ENCODE results near the gene AQP1.

AQP1 gene

DNA sequence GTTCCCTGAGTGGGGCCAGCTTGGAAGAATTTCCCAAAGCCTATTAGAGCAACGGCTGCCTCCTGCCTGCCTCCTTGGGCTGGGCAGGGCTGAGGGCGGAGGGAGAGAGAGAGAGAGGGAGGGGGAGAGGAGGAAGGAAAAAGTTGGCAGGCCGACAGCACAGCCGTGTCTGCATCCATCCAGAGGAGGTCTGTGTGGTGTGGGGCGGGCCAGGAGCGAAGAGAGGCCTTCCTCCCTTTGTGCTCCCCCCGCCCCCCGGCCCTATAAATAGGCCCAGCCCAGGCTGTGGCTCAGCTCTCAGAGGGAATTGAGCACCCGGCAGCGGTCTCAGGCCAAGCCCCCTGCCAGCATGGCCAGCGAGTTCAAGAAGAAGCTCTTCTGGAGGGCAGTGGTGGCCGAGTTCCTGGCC is at the start of gene AQP1:
TSS of gene AQP1 (plus strand) at position 293 of the 409 bp plus-strand sequence. CDS start at position 350, 57 bp downstream.
- DNase-seq (ENCODE audit: low read depth): peak; percentile 53
- no peak within 1 kb of the TSS for H3K4me3 ChIP-seq (ENCODE audit: low read depth, low read length)
- TF ChIP-seq, protein P1, sequence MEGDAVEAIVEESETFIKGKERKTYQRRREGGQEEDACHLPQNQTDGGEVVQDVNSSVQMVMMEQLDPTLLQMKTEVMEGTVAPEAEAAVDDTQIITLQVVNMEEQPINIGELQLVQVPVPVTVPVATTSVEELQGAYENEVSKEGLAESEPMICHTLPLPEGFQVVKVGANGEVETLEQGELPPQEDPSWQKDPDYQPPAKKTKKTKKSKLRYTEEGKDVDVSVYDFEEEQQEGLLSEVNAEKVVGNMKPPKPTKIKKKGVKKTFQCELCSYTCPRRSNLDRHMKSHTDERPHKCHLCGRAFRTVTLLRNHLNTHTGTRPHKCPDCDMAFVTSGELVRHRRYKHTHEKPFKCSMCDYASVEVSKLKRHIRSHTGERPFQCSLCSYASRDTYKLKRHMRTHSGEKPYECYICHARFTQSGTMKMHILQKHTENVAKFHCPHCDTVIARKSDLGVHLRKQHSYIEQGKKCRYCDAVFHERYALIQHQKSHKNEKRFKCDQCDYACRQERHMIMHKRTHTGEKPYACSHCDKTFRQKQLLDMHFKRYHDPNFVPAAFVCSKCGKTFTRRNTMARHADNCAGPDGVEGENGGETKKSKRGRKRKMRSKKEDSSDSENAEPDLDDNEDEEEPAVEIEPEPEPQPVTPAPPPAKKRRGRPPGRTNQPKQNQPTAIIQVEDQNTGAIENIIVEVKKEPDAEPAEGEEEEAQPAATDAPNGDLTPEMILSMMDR (conservative IDR thresholded peaks at IDR 0.05; ENCODE audit: low read depth, low read length): no peak

DNA sequence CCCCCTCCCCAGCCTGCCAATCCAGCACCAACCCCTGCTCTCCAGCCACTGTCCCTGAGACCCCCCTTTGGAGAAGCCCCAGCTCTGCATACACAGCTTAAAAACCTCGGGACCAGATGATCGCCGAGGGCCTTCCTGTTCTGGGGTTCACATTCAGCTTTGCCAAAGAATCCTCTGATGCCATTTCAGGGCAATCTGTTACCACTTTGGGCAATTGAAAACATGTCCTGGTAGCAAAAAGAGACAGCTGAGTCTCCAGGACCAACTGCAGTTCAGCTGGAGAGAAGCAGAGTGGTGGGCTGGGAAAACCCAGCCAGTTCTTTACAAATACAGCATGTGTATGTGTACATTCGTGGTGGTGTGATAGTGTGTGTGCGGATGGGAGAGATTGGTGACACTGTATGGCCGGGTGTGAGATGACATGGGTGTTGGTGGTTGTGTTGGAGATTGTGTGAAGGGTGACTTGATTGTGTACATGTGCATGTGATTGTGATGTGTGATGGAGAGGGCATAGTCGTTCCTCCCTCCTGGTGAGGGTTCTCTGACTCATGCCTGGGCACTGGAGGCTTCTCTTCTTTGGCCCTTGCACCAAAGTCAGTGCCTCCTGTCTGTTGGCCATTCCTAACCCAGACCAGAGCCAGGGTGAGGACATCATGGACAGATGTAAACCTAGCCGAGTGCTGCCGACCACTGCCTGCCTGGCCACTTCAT is 48.5 kb upstream of the AQP1 start:
- no peak for DNase-seq (ENCODE audit: low read depth)
- TF ChIP-seq, protein P1 (conservative IDR thresholded peaks at IDR 0.05; ENCODE audit: low read depth, low read length): no peak

DNA sequence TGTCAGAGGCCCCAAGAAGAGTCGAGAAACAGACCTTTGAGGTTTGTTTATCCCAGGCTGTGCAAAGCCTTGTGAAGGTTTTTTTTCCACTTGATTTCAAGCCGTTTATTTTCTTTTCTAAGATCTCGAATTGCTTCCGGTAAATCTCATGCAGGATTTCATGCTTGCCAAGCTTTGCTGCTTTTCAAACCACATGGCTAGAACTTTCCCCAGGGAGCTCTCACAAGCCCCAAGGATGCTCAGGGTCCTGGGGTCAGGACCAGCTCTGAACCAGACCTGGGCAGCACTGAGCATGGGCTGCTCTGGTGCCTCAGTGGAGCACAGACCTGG is 48.0 kb upstream of the AQP1 start:
- TF ChIP-seq, protein P1 (conservative IDR thresholded peaks at IDR 0.05; ENCODE audit: low read depth, low read length): no peak
- peak; percentile 87 for DNase-seq (ENCODE audit: low read depth)
- H3K4me3 ChIP-seq (ENCODE audit: low read depth, low read length): no peak overlapping the region

More for the DNA sequence above, 48.5 kb upstream of the AQP1 start:
- H3K4me3 ChIP-seq (ENCODE audit: low read depth, low read length): no peak overlapping the region

DNA sequence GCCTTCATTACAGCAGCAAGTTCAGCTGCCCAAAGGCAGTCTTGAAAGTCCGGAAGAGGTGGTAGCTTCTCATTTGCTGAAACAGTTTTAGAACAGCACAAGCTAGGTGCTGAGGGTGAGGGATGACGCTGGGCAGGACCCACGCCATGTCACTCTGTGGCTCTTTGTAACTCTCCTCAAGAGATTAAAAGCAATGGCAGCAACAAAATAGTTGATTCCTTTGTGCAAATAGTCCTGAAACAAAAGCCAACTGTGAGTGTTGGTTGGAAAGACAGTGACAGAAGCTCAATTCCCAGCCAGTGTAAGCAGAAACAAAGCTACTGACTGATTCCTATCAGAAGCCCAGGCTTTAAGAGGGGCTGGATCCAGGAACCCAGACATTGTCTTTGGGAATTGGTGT is 47.6 kb upstream of the AQP1 start:
- no peak for DNase-seq (ENCODE audit: low read depth)
- no peak overlapping the region for H3K4me3 ChIP-seq (ENCODE audit: low read depth, low read length)
- TF ChIP-seq, protein P1 (conservative IDR thresholded peaks at IDR 0.05; ENCODE audit: low read depth, low read length): no peak

DNA sequence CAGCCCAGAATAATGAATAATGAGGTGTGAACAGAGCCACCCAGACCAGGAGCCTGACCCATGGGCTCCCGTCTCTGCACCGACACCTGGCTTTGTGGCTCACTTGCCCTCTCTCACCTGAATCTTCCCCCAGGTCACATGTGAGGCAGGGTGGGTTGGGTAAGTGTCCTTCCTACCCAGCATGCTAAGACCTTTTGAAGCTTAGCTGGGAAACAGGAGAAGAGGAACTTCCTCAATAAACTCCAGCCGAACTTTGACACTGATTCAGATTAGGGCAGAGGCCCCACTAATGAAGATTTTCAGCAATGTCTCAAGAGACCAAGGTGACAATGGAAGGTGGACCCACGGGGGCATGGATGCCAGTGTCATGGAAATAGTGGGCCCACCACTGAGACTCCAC is 46.6 kb upstream of the AQP1 start:
- TF ChIP-seq, protein P1 (conservative IDR thresholded peaks at IDR 0.05; ENCODE audit: low read depth, low read length): no peak
- DNase-seq (ENCODE audit: low read depth): no peak
- no peak overlapping the region for H3K4me3 ChIP-seq (ENCODE audit: low read depth, low read length)

DNA sequence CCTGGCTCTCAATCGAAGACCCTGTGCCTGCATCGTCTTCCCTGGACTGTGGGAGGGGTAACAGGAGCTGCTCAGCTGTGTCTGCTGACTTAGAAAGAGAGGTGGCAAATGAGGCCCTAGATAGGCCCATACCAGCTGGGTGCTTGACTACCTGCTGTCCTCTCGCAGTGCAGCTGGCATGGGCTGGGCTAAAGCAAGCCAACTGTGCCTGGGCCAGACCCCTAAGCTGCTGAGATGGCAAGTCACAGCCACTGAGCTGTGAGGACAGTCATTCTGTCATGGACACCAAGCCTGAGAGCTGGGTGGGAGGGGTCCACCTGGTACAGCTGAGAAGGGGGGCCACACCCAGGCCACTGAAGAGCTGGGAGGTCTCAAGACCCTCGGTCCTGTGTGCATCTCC is 45.8 kb upstream of the AQP1 start:
- TF ChIP-seq, protein P1 (conservative IDR thresholded peaks at IDR 0.05; ENCODE audit: low read depth, low read length): no peak
- no peak overlapping the region for H3K4me3 ChIP-seq (ENCODE audit: low read depth, low read length)
- no peak for DNase-seq (ENCODE audit: low read depth)

DNA sequence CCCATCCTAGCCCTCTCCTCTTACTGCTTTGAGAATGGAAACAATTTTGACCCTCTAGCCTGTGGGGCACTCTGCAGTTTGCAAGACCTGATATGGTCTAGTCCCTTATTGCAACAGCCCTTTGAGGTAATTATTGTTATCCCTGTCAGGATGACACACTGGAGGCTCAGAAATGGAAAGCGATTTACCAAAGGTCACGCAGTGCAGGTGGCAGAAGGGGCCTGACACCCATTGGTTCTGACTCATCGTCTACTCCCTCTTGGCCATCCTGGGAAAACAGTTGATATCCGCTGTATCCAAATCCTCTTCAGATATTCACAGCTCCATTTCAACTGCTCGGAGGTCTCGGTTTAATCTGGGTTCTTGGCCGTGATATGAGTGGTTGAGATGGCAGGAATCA is 44.7 kb upstream of the AQP1 start:
- no peak overlapping the region for H3K4me3 ChIP-seq (ENCODE audit: low read depth, low read length)
- DNase-seq (ENCODE audit: low read depth): no peak
- TF ChIP-seq, protein P1 (conservative IDR thresholded peaks at IDR 0.05; ENCODE audit: low read depth, low read length): no peak
